ENCODE data around the gene TMEM186.
A peak's percentile ranks its signal among the peaks of the same experiment; 100 is the strongest.
"Not testable (repeated sequence)": the region's sequence is repeated elsewhere in the genome, so short reads cannot be mapped to it uniquely, and the experiment has no call there.

The TMEM186 gene

GRCh38 chr16:8762254-8762653 lies 35.2 kb downstream of the TMEM186 start:
- Mint-ChIP-seq H3K4me1 (no peaks in the 10 kb centered on the region), H3K27ac (ENCODE audit: low read depth) (peak overlapping the region; percentile 38), H3K36me3 (ENCODE audit: insufficient read depth) (peaks cover 6% of the 10 kb centered on the region), H3K9me3 (no peaks in the 10 kb centered on the region), H3K27me3 (no peaks in the 10 kb centered on the region), H3K4me3 (no peak overlapping the region)
- no peak for DNase-seq (ENCODE audit: low spot score in 2 of 2)
- no peak for ATAC-seq (replicated peaks; ENCODE audit: extremely low read depth, poor library complexity, severe bottlenecking)

- H3K9me3 Mint-ChIP-seq, result no peaks in the 10 kb centered on the region
- H3K4me3 Mint-ChIP-seq, result no peak overlapping the region
- H3K36me3 Mint-ChIP-seq (ENCODE audit: insufficient read depth), result peaks cover 6% of the 10 kb centered on the region
- ATAC-seq (replicated peaks; ENCODE audit: extremely low read depth, poor library complexity, severe bottlenecking) (no peak), DNase-seq (ENCODE audit: low spot score in 2 of 2) (no peak)
- no peaks in the 10 kb centered on the region for H3K4me1 Mint-ChIP-seq
- H3K27ac Mint-ChIP-seq (ENCODE audit: low read depth), result no peak overlapping the region
- H3K27me3 Mint-ChIP-seq, result no peaks in the 10 kb centered on the region
Measured at GRCh38 chr16:8761078-8761477, 36.4 kb downstream of the TMEM186 start.

- Mint-ChIP-seq H3K4me1 (no peaks in the 10 kb centered on the region), H3K27me3 (no peaks in the 10 kb centered on the region), H3K4me3 (no peak overlapping the region), H3K27ac (ENCODE audit: low read depth) (no peak overlapping the region), H3K9me3 (no peaks in the 10 kb centered on the region), H3K36me3 (ENCODE audit: insufficient read depth) (peaks cover 2% of the 10 kb centered on the region)
- DNase-seq (ENCODE audit: low spot score in 2 of 2), result no peak
- no peak for ATAC-seq (replicated peaks; ENCODE audit: extremely low read depth, poor library complexity, severe bottlenecking)
Measured at GRCh38 chr16:8760021-8760420, 37.4 kb downstream of the TMEM186 start.

GRCh38 chr16:8758022-8758421 lies 39.4 kb downstream of the TMEM186 start:
- Mint-ChIP-seq H3K9me3 (no peaks in the 10 kb centered on the region), H3K36me3 (ENCODE audit: insufficient read depth) (peaks cover 2% of the 10 kb centered on the region), H3K4me3 (no peak overlapping the region), H3K4me1 (no peaks in the 10 kb centered on the region), H3K27ac (ENCODE audit: low read depth) (no peak overlapping the region), H3K27me3 (no peaks in the 10 kb centered on the region)
- ATAC-seq (replicated peaks; ENCODE audit: extremely low read depth, poor library complexity, severe bottlenecking) (no peak), DNase-seq (ENCODE audit: low spot score in 2 of 2) (no peak)

GRCh38 chr16:8756755-8757154 lies 40.7 kb downstream of the TMEM186 start:
- Mint-ChIP-seq H3K4me3 (no peak overlapping the region), H3K9me3 (no peaks in the 10 kb centered on the region), H3K27me3 (no peaks in the 10 kb centered on the region), H3K36me3 (ENCODE audit: insufficient read depth) (peaks cover 9% of the 10 kb centered on the region), H3K27ac (ENCODE audit: low read depth) (no peak overlapping the region), H3K4me1 (no peaks in the 10 kb centered on the region)
- DNase-seq (ENCODE audit: low spot score in 2 of 2) (no peak), ATAC-seq (replicated peaks; ENCODE audit: extremely low read depth, poor library complexity, severe bottlenecking) (no peak)

- DNase-seq (ENCODE audit: low spot score in 2 of 2) (no peak), ATAC-seq (replicated peaks; ENCODE audit: extremely low read depth, poor library complexity, severe bottlenecking) (no peak)
- no peak overlapping the region for H3K27ac Mint-ChIP-seq (ENCODE audit: low read depth)
- peaks cover 8% of the 10 kb centered on the region for H3K36me3 Mint-ChIP-seq (ENCODE audit: insufficient read depth)
- no peaks in the 10 kb centered on the region for H3K4me1 Mint-ChIP-seq
- H3K4me3 Mint-ChIP-seq, result no peak overlapping the region
- no peaks in the 10 kb centered on the region for H3K9me3 Mint-ChIP-seq
- H3K27me3 Mint-ChIP-seq, result no peaks in the 10 kb centered on the region
Measured at GRCh38 chr16:8753416-8754054, 43.9 kb downstream of the TMEM186 start.

GRCh38 chr16:8752706-8753105 lies 44.7 kb downstream of the TMEM186 start:
- peaks cover 8% of the 10 kb centered on the region for H3K36me3 Mint-ChIP-seq (ENCODE audit: insufficient read depth)
- no peak overlapping the region for H3K27ac Mint-ChIP-seq (ENCODE audit: low read depth)
- H3K27me3 Mint-ChIP-seq, result no peaks in the 10 kb centered on the region
- no peaks in the 10 kb centered on the region for H3K9me3 Mint-ChIP-seq
- no peaks in the 10 kb centered on the region for H3K4me1 Mint-ChIP-seq
- no peak overlapping the region for H3K4me3 Mint-ChIP-seq
- DNase-seq (ENCODE audit: low spot score in 2 of 2) (no peak), ATAC-seq (replicated peaks; ENCODE audit: extremely low read depth, poor library complexity, severe bottlenecking) (no peak)

GRCh38 chr16:8751481-8752311 lies 45.7 kb downstream of the TMEM186 start:
- DNase-seq (ENCODE audit: low spot score in 2 of 2) (no peak), ATAC-seq (replicated peaks; ENCODE audit: extremely low read depth, poor library complexity, severe bottlenecking) (no peak)
- Mint-ChIP-seq H3K27ac (ENCODE audit: low read depth) (no peak overlapping the region), H3K4me1 (no peaks in the 10 kb centered on the region), H3K36me3 (ENCODE audit: insufficient read depth) (peaks cover 8% of the 10 kb centered on the region), H3K9me3 (no peaks in the 10 kb centered on the region), H3K27me3 (no peaks in the 10 kb centered on the region), H3K4me3 (no peak overlapping the region)

GRCh38 chr16:8748944-8749343 lies 48.5 kb downstream of the TMEM186 start:
- H3K36me3 Mint-ChIP-seq (ENCODE audit: insufficient read depth); H3K27me3 Mint-ChIP-seq: not testable (repeated sequence)

More at GRCh38 chr16:8748944-8749343, 48.5 kb downstream of the TMEM186 start:
- not testable (repeated sequence) for H3K4me3 Mint-ChIP-seq; H3K4me1 Mint-ChIP-seq; ATAC-seq (replicated peaks; ENCODE audit: extremely low read depth, poor library complexity, severe bottlenecking); DNase-seq (ENCODE audit: low spot score in 2 of 2); H3K27ac Mint-ChIP-seq (ENCODE audit: low read depth); H3K9me3 Mint-ChIP-seq

Measured in central memory CD8-positive, alpha-beta T cell (primary cell).